GM12874 (cell line): Measurements from ENCODE around the gene CREBZF.

Experiments
- TF ChIP-seq, protein P1 (sequence below): IDR thresholded peaks from 2 replicates; pipeline ENCODE4 v1.5.1; 2011; ENCODE audit warnings: low read depth, mild to moderate bottlenecking, control low read depth, low read length, moderate library complexity; ENCODE audit not compliant: insufficient read depth

CREBZF gene

GRCh38 chr11:85663753-85664614 lies 945 bp downstream of the CREBZF start:
- TF ChIP-seq, protein P1, sequence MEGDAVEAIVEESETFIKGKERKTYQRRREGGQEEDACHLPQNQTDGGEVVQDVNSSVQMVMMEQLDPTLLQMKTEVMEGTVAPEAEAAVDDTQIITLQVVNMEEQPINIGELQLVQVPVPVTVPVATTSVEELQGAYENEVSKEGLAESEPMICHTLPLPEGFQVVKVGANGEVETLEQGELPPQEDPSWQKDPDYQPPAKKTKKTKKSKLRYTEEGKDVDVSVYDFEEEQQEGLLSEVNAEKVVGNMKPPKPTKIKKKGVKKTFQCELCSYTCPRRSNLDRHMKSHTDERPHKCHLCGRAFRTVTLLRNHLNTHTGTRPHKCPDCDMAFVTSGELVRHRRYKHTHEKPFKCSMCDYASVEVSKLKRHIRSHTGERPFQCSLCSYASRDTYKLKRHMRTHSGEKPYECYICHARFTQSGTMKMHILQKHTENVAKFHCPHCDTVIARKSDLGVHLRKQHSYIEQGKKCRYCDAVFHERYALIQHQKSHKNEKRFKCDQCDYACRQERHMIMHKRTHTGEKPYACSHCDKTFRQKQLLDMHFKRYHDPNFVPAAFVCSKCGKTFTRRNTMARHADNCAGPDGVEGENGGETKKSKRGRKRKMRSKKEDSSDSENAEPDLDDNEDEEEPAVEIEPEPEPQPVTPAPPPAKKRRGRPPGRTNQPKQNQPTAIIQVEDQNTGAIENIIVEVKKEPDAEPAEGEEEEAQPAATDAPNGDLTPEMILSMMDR: peak; percentile 74

DNA sequence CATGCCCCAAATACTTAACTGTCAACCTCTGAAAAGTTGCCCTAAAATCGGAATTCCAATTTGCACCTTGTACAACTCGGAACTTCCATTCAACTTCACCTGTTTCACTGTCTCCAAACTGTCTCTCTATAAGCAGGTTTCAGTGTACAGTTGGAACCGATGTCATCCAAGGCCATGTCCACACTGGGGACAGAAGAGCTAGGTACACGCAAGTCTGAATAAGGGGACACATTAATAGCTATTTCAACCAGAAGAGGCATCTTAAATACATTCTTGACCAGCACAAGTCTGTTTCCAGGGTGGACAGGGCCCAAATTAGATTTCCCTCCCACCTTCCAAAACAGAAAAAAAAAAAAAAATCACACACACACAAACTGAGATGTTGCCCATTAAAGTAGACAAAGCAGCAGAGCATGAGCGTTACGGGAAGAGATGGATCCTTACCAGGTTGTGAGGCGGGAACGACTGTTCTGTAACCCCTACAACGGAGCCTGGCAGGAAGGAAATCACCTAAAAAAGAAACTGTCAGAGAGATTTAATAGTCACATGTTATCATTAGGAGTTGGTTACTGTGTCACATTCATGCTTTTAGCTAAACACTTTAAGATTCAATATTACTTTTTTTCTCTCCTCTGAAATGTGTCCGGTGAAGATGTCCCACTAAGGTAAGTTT lies 1.7 kb downstream of the CREBZF start:
- TF ChIP-seq, protein P1: no peak

- TF ChIP-seq, protein P1: no peak
These were observed 2.8 kb downstream of the CREBZF start for GRCh38 chr11:85661972-85662664.

DNA sequence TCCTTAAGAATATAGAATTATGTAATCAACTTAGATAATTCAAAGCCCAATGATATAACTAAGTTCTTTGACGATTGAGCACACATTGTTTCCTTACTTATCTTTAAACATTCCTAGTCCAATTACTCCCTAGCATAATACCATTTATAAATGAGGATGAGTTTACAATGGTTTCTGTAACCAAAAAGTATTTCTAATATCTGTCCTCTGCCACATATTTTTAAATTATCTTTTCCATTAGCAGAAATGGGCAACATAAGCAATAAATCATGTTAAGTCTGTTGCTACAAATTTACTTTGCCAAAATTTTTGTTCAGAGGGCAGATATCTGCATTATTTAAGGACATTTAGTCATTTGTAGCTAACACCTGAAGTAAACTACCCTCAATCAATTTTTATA lies 6.7 kb downstream of the CREBZF start:
- TF ChIP-seq, protein P1: no peak

DNA sequence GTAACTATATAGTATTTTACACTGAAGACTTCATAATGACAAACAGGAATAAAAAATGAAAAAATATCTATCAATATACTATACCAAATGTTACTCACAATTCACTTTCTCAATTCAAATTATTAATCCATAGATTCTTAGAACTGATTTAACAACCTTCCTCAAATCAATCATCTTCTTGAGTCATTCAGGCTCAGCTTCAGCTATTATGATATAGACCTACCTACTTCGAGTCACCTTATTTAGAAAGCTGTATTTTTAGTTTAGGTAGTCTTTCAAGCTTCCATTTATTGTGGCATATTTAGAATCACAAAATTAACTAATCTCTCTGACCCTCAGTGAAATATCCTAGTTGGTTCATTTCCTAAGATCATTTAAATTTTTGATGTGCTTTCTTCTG lies 8.2 kb downstream of the CREBZF start:
- TF ChIP-seq, protein P1: no peak

GRCh38 chr11:85652786-85653447 lies 12.0 kb downstream of the CREBZF start:
- TF ChIP-seq, protein P1: no peak

DNA sequence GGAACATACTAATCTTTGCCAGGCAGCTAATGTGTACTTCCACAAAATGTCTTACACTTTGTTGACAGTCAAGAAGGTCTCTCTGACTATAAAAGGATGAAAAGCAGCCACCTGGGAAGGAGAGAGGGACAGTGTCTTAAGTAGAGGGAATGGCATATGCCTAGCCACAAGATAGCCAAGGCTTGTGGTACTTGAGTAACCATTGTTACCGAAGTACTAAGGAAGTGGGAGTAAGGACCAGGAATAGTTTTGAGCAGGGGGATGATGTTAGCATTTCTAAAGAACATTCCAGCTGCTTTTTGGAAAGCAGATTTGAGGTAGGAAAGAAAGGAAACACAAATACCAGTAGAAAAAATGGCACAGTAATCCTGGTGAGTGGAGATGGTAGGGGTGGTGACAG lies 13.8 kb downstream of the CREBZF start:
- TF ChIP-seq, protein P1: no peak
